PFSK-1 (cell line): ENCODE data around the gene CDYL.

Experiments used
- POLR2AphosphoS5 ChIP-seq: IDR thresholded peaks from 2 replicates; pipeline ENCODE4 v1.6.1; 2012; ENCODE audit warnings: low read depth, mild to moderate bottlenecking, control low read depth, low read length, moderate library complexity
- TF ChIP-seq, protein P1 (sequence below), 2 experiments: IDR thresholded peaks; 2 replicates each; pipeline versions ENCODE4 v1.6.1 to v1.8.0; 2011 to 2012; ENCODE audit warnings: low read depth in 2 of 2, low read length in 2 of 2, control low read depth in 1 of 2, inconsistent platforms in 1 of 2, mild to moderate bottlenecking in 1 of 2, moderate library complexity in 1 of 2; ENCODE audit not compliant: insufficient read depth in 1 of 2

DNA sequence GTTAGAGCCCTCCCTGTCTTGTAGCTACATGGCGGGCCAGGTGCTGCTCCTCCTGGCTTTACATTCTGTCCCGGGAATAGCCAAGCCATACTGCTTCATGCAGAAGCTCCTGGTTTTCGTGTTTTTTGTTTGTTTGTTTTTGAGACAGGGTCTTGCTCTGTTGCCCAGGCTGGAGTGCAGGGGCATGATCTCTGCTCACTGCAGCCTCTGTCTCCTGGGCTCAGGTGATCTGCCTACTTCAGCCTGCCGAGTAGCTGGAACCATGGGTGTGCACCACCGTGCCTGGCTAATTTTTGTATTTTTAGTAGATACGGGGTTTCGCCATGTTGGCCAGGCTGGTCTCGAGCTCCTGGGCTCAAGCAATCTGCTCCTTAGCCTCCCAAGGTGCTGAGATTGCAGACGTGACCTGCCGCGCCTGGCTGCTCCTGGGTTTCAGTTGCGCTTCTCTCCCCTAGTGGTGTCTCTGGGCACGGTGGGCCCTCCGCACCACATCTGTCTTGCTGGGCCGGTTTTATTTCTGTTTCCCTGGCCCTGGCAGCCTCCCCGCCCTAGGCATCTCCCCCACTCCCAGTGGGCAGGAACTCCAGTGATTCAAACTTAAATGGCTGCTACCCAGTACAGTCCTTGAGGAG lies 12.9 kb downstream of the CDYL start:
- TF ChIP-seq POLR2AphosphoS5: no peak
- TF ChIP-seq, protein P1, sequence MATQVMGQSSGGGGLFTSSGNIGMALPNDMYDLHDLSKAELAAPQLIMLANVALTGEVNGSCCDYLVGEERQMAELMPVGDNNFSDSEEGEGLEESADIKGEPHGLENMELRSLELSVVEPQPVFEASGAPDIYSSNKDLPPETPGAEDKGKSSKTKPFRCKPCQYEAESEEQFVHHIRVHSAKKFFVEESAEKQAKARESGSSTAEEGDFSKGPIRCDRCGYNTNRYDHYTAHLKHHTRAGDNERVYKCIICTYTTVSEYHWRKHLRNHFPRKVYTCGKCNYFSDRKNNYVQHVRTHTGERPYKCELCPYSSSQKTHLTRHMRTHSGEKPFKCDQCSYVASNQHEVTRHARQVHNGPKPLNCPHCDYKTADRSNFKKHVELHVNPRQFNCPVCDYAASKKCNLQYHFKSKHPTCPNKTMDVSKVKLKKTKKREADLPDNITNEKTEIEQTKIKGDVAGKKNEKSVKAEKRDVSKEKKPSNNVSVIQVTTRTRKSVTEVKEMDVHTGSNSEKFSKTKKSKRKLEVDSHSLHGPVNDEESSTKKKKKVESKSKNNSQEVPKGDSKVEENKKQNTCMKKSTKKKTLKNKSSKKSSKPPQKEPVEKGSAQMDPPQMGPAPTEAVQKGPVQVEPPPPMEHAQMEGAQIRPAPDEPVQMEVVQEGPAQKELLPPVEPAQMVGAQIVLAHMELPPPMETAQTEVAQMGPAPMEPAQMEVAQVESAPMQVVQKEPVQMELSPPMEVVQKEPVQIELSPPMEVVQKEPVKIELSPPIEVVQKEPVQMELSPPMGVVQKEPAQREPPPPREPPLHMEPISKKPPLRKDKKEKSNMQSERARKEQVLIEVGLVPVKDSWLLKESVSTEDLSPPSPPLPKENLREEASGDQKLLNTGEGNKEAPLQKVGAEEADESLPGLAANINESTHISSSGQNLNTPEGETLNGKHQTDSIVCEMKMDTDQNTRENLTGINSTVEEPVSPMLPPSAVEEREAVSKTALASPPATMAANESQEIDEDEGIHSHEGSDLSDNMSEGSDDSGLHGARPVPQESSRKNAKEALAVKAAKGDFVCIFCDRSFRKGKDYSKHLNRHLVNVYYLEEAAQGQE (IDR thresholded peaks at IDR 0.05; ENCODE audit: insufficient read depth in 1 of 2, low read depth in 2 of 2, low read length in 2 of 2): no peak
